ENCODE data around the gene RPUSD1.
"Not testable (repeated sequence)": the region's sequence is repeated elsewhere in the genome, so short reads cannot be mapped to it uniquely, and the experiment has no call there.

The RPUSD1 gene

GRCh38 chr16:766008-766819 is 22.0 kb downstream of the RPUSD1 start:
- no peak for DNase-seq (ENCODE audit: low spot score)

GRCh38 chr16:765488-765865 is 22.7 kb downstream of the RPUSD1 start:
- no peak for DNase-seq (ENCODE audit: low spot score)

- no peak for DNase-seq (ENCODE audit: low spot score)
These were observed 23.2 kb downstream of the RPUSD1 start for GRCh38 chr16:764848-765487.

- DNase-seq (ENCODE audit: low spot score), result no peak
These were observed 23.9 kb downstream of the RPUSD1 start for GRCh38 chr16:764184-764750.

GRCh38 chr16:763369-764183 is 24.6 kb downstream of the RPUSD1 start:
- no peak for DNase-seq (ENCODE audit: low spot score)

- no peak for DNase-seq (ENCODE audit: low spot score)
These were observed 25.4 kb downstream of the RPUSD1 start for GRCh38 chr16:762595-763268.

- DNase-seq (ENCODE audit: low spot score), result no peak
These were observed 26.3 kb downstream of the RPUSD1 start for GRCh38 chr16:761625-762513.

GRCh38 chr16:760545-761343 is 27.4 kb downstream of the RPUSD1 start, which contains the start of gene MSLN:
TSS of gene MSLN (plus strand) at chr16:760734. CDS start at chr16:762681, 1,947 bp downstream.
- no peak for DNase-seq (ENCODE audit: low spot score)

- no peak for DNase-seq (ENCODE audit: low spot score)
These were observed 28.1 kb downstream of the RPUSD1 start for GRCh38 chr16:760065-760464.

- no peak for DNase-seq (ENCODE audit: low spot score)
These were observed 28.9 kb downstream of the RPUSD1 start for GRCh38 chr16:759110-759910.

GRCh38 chr16:756428-756827 is 31.8 kb downstream of the RPUSD1 start:
- no peak for DNase-seq (ENCODE audit: low spot score)

GRCh38 chr16:754656-755055 is 33.5 kb downstream of the RPUSD1 start:
- DNase-seq (ENCODE audit: low spot score), result no peak

- not testable (repeated sequence) for DNase-seq (ENCODE audit: low spot score)
These were observed 34.0 kb downstream of the RPUSD1 start for GRCh38 chr16:754121-754607.

- DNase-seq (ENCODE audit: low spot score), result no peak
These were observed 36.2 kb downstream of the RPUSD1 start for GRCh38 chr16:752007-752312.

GRCh38 chr16:751152-752006 is 36.8 kb downstream of the RPUSD1 start:
- no peak for DNase-seq (ENCODE audit: low spot score)

- DNase-seq (ENCODE audit: low spot score), result no peak
These were observed 37.7 kb downstream of the RPUSD1 start for GRCh38 chr16:750485-750884.

GRCh38 chr16:749010-749409 is 39.2 kb downstream of the RPUSD1 start:
- no peak for DNase-seq (ENCODE audit: low spot score)

Measured in CD4-positive, alpha-beta T cell treated with Interleukin-2 at 100 ng/mL for 4 hours (primary cell).